Parathyroid adenoma (tissue), 2 donors: ENCODE measurements around the gene TRPV6.

Experiments
- H2AFZ ChIP-seq: fragments of 300-600 bp; sonication (generic); one replicate; pipeline ENCODE4 v1.7.0; 2017; ENCODE audit warnings: antibody characterized with exemption, mild to moderate bottlenecking
- H3K27ac ChIP-seq: fragments of 300-600 bp; sonication (generic); one replicate; pipeline ENCODE4 v1.7.0; 2017
- H3K27me3 ChIP-seq: fragments of 300-600 bp; sonication (generic); one replicate; pipeline ENCODE4 v1.7.0; 2017; ENCODE audit warnings: low read length; ENCODE audit not compliant: control insufficient read depth, insufficient read depth
- H3K36me3 ChIP-seq: fragments of 300-600 bp; sonication (generic); one replicate; pipeline ENCODE4 v1.7.0; 2017; ENCODE audit warnings: low read length; ENCODE audit not compliant: control insufficient read depth, insufficient read depth
- H3K4me1 ChIP-seq: fragments of 300-600 bp; sonication (generic); one replicate; pipeline ENCODE4 v1.7.0; 2017; ENCODE audit warnings: control low read depth
- H3K4me2 ChIP-seq: fragments of 300-600 bp; sonication (generic); one replicate; pipeline ENCODE4 v1.7.0; 2017; ENCODE audit warnings: low read length
- H3K4me3 ChIP-seq: fragments of 300-600 bp; sonication (generic); one replicate; pipeline ENCODE4 v1.7.0; 2017; ENCODE audit warnings: low read depth, low read length
- H3K79me2 ChIP-seq: fragments of 300-600 bp; sonication (generic); one replicate; pipeline ENCODE4 v1.7.0; 2017; ENCODE audit warnings: control low read depth
- H3K9ac ChIP-seq: fragments of 300-600 bp; sonication (generic); one replicate; pipeline ENCODE4 v1.7.0; 2017; ENCODE audit warnings: mild to moderate bottlenecking
- H3K9me3 ChIP-seq: fragments of 300-600 bp; sonication (generic); one replicate; pipeline ENCODE4 v1.7.0; 2017; ENCODE audit warnings: low read length; ENCODE audit not compliant: control insufficient read depth
- TF ChIP-seq, protein P1 (sequence below): fragments of 300-600 bp; sonication (generic); IDR thresholded peaks from one replicate; pipeline ENCODE4 v1.7.0; 2017; ENCODE audit warnings: antibody characterized with exemption, mild to moderate bottlenecking
- donor health status: primary hyperparathyroidism.

TRPV6 gene

DNA sequence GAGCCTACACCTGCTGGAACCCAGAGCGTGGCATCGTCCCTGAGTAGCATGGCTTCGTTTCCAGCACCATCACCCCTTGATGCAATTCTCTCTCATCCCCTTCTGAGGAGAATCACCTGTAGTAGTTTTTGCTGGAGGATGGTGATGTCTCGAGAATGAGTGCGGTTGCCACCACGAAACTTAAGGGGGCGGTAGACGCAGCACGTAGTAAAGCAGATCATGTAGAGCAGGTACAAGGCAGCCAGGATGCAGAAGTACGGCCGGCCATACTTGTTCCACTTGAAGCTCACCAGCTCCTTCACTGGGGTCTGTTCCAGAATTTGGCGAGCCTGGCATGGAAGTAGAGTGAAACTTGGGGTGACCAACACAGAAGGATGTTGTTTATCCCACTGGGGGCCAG lies 39.9 kb upstream of the TRPV6 start:
- Histone ChIP-seq H3K27ac (no peak overlapping the region), H3K9ac (no peak overlapping the region), H3K9me3 (no peaks in the 10 kb centered on the region), H3K4me2 (no peak overlapping the region), H3K4me1 (no peaks in the 10 kb centered on the region), H3K4me3 (no peak overlapping the region), H3K79me2 (no peaks in the 10 kb centered on the region), H3K36me3 (no peaks in the 10 kb centered on the region), H3K27me3 (no peaks in the 10 kb centered on the region), H2AFZ (no peak overlapping the region)
- TF ChIP-seq, protein P1, sequence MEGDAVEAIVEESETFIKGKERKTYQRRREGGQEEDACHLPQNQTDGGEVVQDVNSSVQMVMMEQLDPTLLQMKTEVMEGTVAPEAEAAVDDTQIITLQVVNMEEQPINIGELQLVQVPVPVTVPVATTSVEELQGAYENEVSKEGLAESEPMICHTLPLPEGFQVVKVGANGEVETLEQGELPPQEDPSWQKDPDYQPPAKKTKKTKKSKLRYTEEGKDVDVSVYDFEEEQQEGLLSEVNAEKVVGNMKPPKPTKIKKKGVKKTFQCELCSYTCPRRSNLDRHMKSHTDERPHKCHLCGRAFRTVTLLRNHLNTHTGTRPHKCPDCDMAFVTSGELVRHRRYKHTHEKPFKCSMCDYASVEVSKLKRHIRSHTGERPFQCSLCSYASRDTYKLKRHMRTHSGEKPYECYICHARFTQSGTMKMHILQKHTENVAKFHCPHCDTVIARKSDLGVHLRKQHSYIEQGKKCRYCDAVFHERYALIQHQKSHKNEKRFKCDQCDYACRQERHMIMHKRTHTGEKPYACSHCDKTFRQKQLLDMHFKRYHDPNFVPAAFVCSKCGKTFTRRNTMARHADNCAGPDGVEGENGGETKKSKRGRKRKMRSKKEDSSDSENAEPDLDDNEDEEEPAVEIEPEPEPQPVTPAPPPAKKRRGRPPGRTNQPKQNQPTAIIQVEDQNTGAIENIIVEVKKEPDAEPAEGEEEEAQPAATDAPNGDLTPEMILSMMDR: no peak

DNA sequence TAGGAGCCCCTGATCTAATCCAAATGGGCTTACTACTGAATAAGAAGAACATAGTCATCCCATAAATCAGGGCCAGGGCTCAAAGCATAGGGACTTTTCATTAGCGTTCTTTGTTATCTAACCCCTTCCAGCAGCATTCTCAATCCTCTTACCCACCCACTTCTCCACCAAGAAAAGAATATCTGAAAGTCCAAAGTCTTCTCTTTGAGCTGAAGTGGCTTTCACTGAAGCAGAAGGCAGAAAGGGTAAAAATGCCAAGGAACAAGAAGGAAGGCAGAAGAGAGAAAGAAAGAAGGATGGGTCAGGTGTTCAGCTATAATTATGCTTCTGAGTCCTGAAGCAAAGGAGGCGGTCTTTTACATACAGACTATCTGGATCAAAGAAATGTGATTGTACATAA lies 37.8 kb upstream of the TRPV6 start:
- Histone ChIP-seq H3K27me3 (no peaks in the 10 kb centered on the region), H3K9me3 (no peaks in the 10 kb centered on the region), H3K4me3 (no peak overlapping the region), H3K27ac (no peak overlapping the region), H3K36me3 (no peaks in the 10 kb centered on the region), H3K9ac (no peak overlapping the region), H3K4me2 (no peak overlapping the region), H3K4me1 (no peaks in the 10 kb centered on the region), H3K79me2 (no peaks in the 10 kb centered on the region), H2AFZ (no peak overlapping the region)
- TF ChIP-seq, protein P1: no peak

DNA sequence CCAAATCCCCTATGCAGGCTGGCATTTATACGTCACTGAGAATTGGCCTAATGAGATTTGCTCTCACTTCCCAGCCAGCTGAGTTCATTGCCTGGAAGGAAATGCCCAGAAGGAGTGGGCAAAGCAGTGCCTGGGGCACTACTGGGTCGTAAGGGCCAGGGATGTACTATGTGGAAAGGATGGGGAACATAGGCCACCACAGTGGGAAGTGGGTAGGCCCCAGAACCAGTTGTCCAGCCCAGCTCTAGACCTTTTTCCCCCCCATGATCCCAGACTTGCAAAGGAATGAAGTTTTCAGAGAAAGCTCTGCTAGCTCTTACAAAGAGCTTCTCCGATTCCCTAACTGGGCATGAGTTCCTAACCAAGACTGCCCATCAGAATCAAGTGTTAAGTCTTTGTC lies 34.1 kb upstream of the TRPV6 start:
- Histone ChIP-seq H3K9ac (no peak overlapping the region), H3K27me3 (no peaks in the 10 kb centered on the region), H3K4me1 (no peaks in the 10 kb centered on the region), H3K36me3 (no peaks in the 10 kb centered on the region), H3K27ac (no peak overlapping the region), H3K4me2 (no peak overlapping the region), H3K9me3 (no peaks in the 10 kb centered on the region), H3K79me2 (no peaks in the 10 kb centered on the region), H2AFZ (no peak overlapping the region), H3K4me3 (no peak overlapping the region)
- TF ChIP-seq, protein P1: no peak

DNA sequence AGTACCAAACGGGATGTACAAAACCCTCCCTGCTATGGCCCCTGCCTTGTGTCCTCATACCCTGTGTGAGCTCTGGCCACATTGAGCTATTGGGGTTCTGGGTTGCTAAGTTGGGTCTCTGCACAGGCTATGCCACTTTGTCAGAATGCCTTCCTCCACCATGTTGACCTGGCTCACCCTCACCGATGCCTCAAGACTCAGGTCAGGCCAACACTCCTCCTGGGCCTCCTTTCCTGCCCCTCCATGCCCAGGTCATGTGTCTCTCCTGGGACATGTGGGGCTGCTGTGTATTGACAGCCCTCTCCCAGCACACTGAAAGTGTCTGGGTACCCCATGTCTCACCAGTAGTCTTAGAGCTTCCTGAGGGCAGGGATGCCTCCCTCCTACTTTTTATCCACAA lies 33.4 kb upstream of the TRPV6 start:
- TF ChIP-seq, protein P1: no peak
- Histone ChIP-seq H3K4me3 (no peak overlapping the region), H3K4me1 (no peaks in the 10 kb centered on the region), H3K36me3 (no peaks in the 10 kb centered on the region), H3K27ac (no peak overlapping the region), H3K79me2 (no peaks in the 10 kb centered on the region), H3K9ac (no peak overlapping the region), H3K4me2 (no peak overlapping the region), H3K27me3 (no peaks in the 10 kb centered on the region), H2AFZ (no peak overlapping the region), H3K9me3 (no peaks in the 10 kb centered on the region)

DNA sequence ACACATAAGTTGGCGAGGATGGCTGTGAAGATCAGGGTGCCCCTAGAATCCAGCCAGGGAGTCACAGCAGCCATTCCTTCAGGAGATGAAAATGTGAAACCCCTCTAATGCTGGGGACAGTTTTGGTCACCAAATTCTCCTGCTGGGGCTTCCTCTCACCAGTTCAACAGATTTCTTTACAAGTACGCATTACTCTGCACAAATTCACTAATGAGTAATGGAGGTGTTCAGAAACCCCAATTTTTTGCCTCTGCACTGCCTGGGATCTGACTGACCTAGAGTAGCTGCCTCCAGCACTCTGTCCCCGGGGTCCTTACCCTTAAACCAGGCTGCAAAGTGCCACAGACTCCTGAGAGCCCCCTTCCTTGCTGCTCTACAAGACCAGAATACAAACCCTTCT lies 31.9 kb upstream of the TRPV6 start:
- Histone ChIP-seq H3K79me2 (no peaks in the 10 kb centered on the region), H3K4me1 (no peaks in the 10 kb centered on the region), H3K9ac (no peak overlapping the region), H3K4me2 (no peak overlapping the region), H3K4me3 (no peak overlapping the region), H3K9me3 (no peaks in the 10 kb centered on the region), H2AFZ (no peak overlapping the region), H3K36me3 (no peaks in the 10 kb centered on the region), H3K27me3 (no peaks in the 10 kb centered on the region), H3K27ac (no peak overlapping the region)
- TF ChIP-seq, protein P1: no peak
